HL-60 (cell line): ENCODE data around the gene FBXO28.

Experiments used
- GABPA ChIP-seq: IDR thresholded peaks from 2 replicates; pipeline ENCODE4 v1.6.1; 2012; ENCODE audit warnings: low read depth
- POLR2AphosphoS5 ChIP-seq: IDR thresholded peaks from 2 replicates; pipeline ENCODE4 v1.6.1; 2012; ENCODE audit warnings: low read depth
- TF ChIP-seq, protein P1 (sequence below): IDR thresholded peaks from one replicate; pipeline ENCODE4 v1.5.1; 2011; ENCODE audit warnings: low read length, control low read depth, inconsistent platforms; ENCODE audit not compliant: insufficient read depth

GRCh38 chr1:224173523-224173922 lies 59.6 kb downstream of the FBXO28 start:
- TF ChIP-seq POLR2AphosphoS5, result no peak
- TF ChIP-seq, protein P1, sequence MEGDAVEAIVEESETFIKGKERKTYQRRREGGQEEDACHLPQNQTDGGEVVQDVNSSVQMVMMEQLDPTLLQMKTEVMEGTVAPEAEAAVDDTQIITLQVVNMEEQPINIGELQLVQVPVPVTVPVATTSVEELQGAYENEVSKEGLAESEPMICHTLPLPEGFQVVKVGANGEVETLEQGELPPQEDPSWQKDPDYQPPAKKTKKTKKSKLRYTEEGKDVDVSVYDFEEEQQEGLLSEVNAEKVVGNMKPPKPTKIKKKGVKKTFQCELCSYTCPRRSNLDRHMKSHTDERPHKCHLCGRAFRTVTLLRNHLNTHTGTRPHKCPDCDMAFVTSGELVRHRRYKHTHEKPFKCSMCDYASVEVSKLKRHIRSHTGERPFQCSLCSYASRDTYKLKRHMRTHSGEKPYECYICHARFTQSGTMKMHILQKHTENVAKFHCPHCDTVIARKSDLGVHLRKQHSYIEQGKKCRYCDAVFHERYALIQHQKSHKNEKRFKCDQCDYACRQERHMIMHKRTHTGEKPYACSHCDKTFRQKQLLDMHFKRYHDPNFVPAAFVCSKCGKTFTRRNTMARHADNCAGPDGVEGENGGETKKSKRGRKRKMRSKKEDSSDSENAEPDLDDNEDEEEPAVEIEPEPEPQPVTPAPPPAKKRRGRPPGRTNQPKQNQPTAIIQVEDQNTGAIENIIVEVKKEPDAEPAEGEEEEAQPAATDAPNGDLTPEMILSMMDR, result no peak
- TF ChIP-seq GABPA, result no peak
